GM19468 (cell line): ENCODE measurements around the gene ZMYM2.

Source experiments
- ATAC-seq: cut with Tn5 transposase; IDR thresholded peaks from one replicate; pipeline ENCODE4 v1.9.1; 2021; ENCODE audit warnings: mild to moderate bottlenecking, moderate library complexity, moderate number of reproducible peaks; ENCODE audit not compliant: unreplicated experiment; ENCODE audit errors: extremely low read depth

Gene ZMYM2

GRCh38 chr13:20093951-20094350 is 135.4 kb downstream of the ZMYM2 start:
- no peak for ATAC-seq

DNA sequence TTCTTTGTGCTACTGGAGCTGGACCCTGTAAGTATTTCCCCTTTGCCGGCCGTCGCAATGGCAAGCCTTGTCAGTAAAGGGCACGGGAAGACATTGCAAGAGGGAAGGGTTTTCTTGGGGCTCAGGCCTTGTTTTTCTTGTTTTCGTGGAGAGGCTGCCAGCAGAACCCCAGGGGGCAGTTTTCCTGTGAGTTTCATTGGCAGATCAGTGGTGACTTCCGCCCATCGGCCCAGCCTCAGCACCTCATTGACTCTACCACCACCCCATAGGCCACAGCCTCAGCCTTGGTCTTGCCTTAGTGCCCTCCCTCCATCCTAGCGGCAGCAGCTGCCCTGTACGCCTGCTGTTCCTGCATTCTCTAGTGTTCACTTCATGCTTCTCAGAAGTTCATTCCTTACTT is 140.8 kb downstream of the ZMYM2 start:
- no peak for ATAC-seq

DNA sequence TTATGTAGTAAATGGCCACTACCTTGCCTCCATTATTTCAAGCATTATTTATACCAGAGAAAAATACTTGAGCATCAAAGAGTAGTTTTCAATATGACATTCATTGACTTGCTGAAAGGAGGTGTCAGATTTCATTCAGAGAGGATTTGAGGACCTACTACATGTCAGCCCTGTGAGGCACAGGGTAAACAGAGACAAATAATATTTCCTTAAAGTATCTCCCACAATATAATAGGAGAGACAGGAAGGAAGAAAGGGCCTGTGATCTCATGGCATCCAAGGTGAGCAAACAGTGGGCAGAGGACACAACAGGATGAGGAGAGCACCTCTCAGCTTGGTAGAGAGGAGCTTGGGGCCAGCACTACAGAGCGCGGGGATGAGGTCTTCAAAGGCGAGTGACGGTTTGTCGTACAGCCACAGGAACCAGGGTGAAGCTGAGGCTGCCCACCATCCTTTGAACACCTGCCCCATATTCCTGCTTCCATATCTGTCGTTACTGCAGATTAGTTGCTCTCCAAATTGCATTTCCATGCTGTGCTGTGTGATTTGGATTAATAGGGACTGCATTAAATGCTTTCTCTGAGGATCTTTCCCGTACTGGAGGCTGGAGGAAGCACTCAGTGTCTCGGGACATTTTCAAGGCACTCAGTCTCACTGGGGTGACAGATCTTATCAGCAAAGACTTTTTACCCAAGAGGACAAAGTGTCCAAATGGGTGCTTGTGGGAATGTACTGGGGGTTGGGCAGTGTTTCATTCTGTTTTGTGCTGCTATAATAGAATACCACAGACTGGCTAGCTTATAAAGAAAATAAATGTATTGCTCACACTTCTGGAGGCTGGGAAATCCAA is 143.2 kb downstream of the ZMYM2 start:
- ATAC-seq, result no peak

- no peak for ATAC-seq
Measured at GRCh38 chr13:20102525-20103180, 144.1 kb downstream of the ZMYM2 start.

- ATAC-seq, result no peak
Measured at GRCh38 chr13:20105161-20105689, 146.7 kb downstream of the ZMYM2 start.

GRCh38 chr13:20106742-20107141 is 148.2 kb downstream of the ZMYM2 start:
- ATAC-seq, result no peak

GRCh38 chr13:20109037-20109436 is 150.5 kb downstream of the ZMYM2 start:
- ATAC-seq, result no peak

- ATAC-seq, result no peak
Measured at GRCh38 chr13:20114066-20114610, 155.6 kb downstream of the ZMYM2 start.

- no peak for ATAC-seq
Measured at GRCh38 chr13:20116213-20116612, 157.7 kb downstream of the ZMYM2 start.

- peak; percentile 8 for ATAC-seq
Measured at GRCh38 chr13:20118268-20119140, 160.0 kb downstream of the ZMYM2 start.

- ATAC-seq, result no peak
Measured at GRCh38 chr13:20119960-20120359, 161.4 kb downstream of the ZMYM2 start.

- no peak for ATAC-seq
Measured at GRCh38 chr13:20121159-20121525, 162.6 kb downstream of the ZMYM2 start.

DNA sequence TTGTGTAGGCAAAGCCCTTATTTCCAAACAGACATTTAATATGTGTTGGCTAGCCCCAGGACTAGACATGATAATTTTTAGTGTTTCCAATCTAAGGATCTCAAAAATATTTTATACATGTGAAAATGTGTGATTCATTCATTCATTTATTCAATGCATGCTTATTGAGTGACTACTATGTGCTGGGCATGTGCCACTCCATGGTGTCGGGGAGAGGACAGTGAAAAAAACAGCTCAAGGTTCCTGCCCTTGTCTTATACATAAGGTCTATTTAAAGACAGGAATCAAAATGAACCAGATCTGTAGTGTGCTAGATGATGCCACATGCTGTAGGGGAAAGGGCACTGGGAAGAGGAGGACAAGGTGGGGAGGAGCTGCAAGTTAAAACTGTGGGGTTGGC is 165.8 kb downstream of the ZMYM2 start:
- no peak for ATAC-seq

- no peak for ATAC-seq
Measured at GRCh38 chr13:20125129-20125782, 166.7 kb downstream of the ZMYM2 start.

DNA sequence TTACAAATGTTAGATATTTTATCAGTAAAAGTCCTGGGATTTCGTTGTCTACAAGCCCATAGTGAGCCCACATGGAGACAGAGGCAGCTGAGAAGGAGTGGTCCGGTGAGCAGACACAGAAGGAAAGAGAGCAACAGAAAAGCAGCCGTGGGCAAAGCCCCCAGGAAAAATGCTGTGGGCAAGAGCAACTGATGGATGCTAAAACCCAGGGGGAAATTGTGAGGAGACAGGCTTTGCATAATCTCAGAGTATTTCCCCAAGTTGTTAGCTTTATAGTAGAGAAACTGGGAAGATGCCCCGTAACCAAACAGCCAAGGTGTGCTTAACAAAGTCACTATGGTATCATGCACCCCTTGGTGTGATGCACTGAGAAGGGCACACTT is 167.2 kb downstream of the ZMYM2 start:
- no peak for ATAC-seq

- no peak for ATAC-seq
Measured at GRCh38 chr13:20126541-20127261, 168.2 kb downstream of the ZMYM2 start.

GRCh38 chr13:20127262-20127561 is 168.7 kb downstream of the ZMYM2 start:
- ATAC-seq, result no peak

- no peak for ATAC-seq
Measured at GRCh38 chr13:20127562-20128458, 169.3 kb downstream of the ZMYM2 start.
